Adrenal gland (tissue), 5 donors: ENCODE results near the gene MAPK11.

Source experiments
- CTCF ChIP-seq, 6 experiments: fragments of 450-650 bp in 4 of 6; fragments of 200-600 bp in 2 of 6; sonication (generic) in 1 of 6; IDR thresholded peaks; 1 replicate in 5 of 6; 2 replicates in 1 of 6; pipeline versions ENCODE4 v1.5.1 to v1.8.0; 2016 to 2021; ENCODE audit warnings: antibody characterized with exemption in 6 of 6, mild to moderate bottlenecking in 2 of 6, moderate library complexity in 1 of 6
- POLR2A ChIP-seq, 2 donors: fragments of 450-650 bp; IDR thresholded peaks; one replicate each; pipeline ENCODE4 v1.6.1; 2017; ENCODE audit warnings: antibody characterized with exemption in 2 of 2, mild to moderate bottlenecking in 2 of 2, moderate library complexity in 1 of 2
- donor health status: DM: no; HTN: no; CAD: no.

- TF ChIP-seq CTCF (IDR thresholded peaks at IDR 0.05) (no peak), POLR2A (IDR thresholded peaks at IDR 0.05) (no peak)
Observed at GRCh38 chr22:50226063-50226874, 43.9 kb downstream of the MAPK11 start.
